Fibroblast of pulmonary artery (primary cell): ENCODE results near the gene GRK4.
"Not testable (repeated sequence)": the region's sequence is repeated elsewhere in the genome, so short reads cannot be mapped to it uniquely, and the experiment has no call there.

Experiments
- DNase-seq: peaks from one replicate; pipeline ENCODE4 v3.0.0-alpha.2; 2010; ENCODE audit warnings: low read depth
- H3K4me3 ChIP-seq: replicated peaks from 2 replicates; pipeline ENCODE4 v1.5.1; 2011; ENCODE audit warnings: low read depth, mild to moderate bottlenecking, control low read depth, low read length, moderate library complexity
- TF ChIP-seq, protein P1 (sequence below): IDR thresholded peaks from 2 replicates; pipeline ENCODE4 v1.5.1; 2011; ENCODE audit warnings: mild to moderate bottlenecking, control low read depth, low read length, inconsistent platforms; ENCODE audit errors: missing control alignments

Gene GRK4

GRCh38 chr4:2934813-2935761 is 28.3 kb upstream of the GRK4 start:
- TF ChIP-seq, protein P1, sequence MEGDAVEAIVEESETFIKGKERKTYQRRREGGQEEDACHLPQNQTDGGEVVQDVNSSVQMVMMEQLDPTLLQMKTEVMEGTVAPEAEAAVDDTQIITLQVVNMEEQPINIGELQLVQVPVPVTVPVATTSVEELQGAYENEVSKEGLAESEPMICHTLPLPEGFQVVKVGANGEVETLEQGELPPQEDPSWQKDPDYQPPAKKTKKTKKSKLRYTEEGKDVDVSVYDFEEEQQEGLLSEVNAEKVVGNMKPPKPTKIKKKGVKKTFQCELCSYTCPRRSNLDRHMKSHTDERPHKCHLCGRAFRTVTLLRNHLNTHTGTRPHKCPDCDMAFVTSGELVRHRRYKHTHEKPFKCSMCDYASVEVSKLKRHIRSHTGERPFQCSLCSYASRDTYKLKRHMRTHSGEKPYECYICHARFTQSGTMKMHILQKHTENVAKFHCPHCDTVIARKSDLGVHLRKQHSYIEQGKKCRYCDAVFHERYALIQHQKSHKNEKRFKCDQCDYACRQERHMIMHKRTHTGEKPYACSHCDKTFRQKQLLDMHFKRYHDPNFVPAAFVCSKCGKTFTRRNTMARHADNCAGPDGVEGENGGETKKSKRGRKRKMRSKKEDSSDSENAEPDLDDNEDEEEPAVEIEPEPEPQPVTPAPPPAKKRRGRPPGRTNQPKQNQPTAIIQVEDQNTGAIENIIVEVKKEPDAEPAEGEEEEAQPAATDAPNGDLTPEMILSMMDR = no peak
- DNase-seq = peak; percentile 85
- peak overlapping the region; percentile 66 for H3K4me3 ChIP-seq

- peak; percentile 37 for DNase-seq
- peak overlapping the region; percentile 66 for H3K4me3 ChIP-seq
Observed at GRCh38 chr4:2935762-2936743, 27.3 kb upstream of the GRK4 start.

DNA sequence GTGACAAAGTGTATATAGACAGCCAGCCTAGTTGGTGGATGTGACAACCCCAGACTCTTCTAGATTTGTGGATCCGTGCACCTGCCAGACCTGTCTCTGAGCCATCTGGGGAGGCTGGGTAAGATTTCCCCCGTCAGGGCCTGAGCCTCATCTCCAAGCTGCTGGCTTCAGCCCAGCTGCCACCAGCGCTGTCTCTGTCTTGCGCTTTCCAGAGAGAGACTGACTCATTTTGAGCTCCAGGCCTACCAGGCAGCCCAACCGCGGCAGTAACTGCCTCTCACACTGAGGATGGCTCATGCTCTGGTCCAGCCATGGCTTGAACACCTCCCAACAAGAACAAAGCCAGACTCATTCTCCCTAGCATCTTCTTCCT is 26.6 kb upstream of the GRK4 start:
- no peak overlapping the region for H3K4me3 ChIP-seq
- TF ChIP-seq, protein P1 = no peak
- peak; percentile 46 for DNase-seq

More at GRCh38 chr4:2935762-2936743, 27.3 kb upstream of the GRK4 start:
- TF ChIP-seq, protein P1 = no peak

- no peak overlapping the region for H3K4me3 ChIP-seq
- TF ChIP-seq, protein P1 = no peak
- DNase-seq = no peak
Observed at GRCh38 chr4:2937146-2937857, 26.1 kb upstream of the GRK4 start.

GRCh38 chr4:2937986-2938385 is 25.4 kb upstream of the GRK4 start:
- no peak overlapping the region for H3K4me3 ChIP-seq
- TF ChIP-seq, protein P1 = no peak
- no peak for DNase-seq

GRCh38 chr4:2938411-2938810 is 25.0 kb upstream of the GRK4 start:
- not testable (repeated sequence) for DNase-seq, H3K4me3 ChIP-seq

GRCh38 chr4:2938906-2939305 is 24.5 kb upstream of the GRK4 start:
- no peak for DNase-seq
- TF ChIP-seq, protein P1 = no peak

More at GRCh38 chr4:2938906-2939305, 24.5 kb upstream of the GRK4 start:
- H3K4me3 ChIP-seq = no peak overlapping the region
